ACHN (cell line): ENCODE measurements around the gene LASP1NB.
"Not testable (repeated sequence)": the region's sequence is repeated elsewhere in the genome, so short reads cannot be mapped to it uniquely, and the experiment has no call there.

Source experiments
- DNase-seq: peaks from one replicate; pipeline ENCODE4 v3.0.0-alpha.2; 2015
- in situ Hi-C: cut with HindIII; loops from 2 replicates; pipeline ENCODE4 v1.10.0; 2017; ENCODE audit warnings: low sequenced_read_pairs, low pct_ligation_motif_present, low pct_unique_long_range_greater_than_20kb

Gene LASP1NB

GRCh38 chr17:38942696-38943334 is 17.4 kb downstream of the LASP1NB start:
- no peak for DNase-seq
- in situ Hi-C loops: no loop called here

- no peak for DNase-seq
- in situ Hi-C loops: no loop called here
Measured at GRCh38 chr17:38943607-38944006, 18.2 kb downstream of the LASP1NB start.

- in situ Hi-C loops: no loop called here
- DNase-seq: no peak
Measured at GRCh38 chr17:38947189-38947588, 21.8 kb downstream of the LASP1NB start.

- DNase-seq, in situ Hi-C loops: not testable (repeated sequence)
Measured at GRCh38 chr17:38953800-38954199, 28.4 kb downstream of the LASP1NB start.

- in situ Hi-C loops: no loop called here
- DNase-seq: no peak
Measured at GRCh38 chr17:38958326-38958725, 32.9 kb downstream of the LASP1NB start.

- in situ Hi-C loops: no loop called here
- no peak for DNase-seq
Measured at GRCh38 chr17:38958756-38959155, 33.3 kb downstream of the LASP1NB start.

GRCh38 chr17:38959508-38959907 is 34.1 kb downstream of the LASP1NB start:
- DNase-seq: no peak
- in situ Hi-C loops: no loop called here

- DNase-seq: no peak
- in situ Hi-C loops: no loop called here
Measured at GRCh38 chr17:38960402-38960801, 35.0 kb downstream of the LASP1NB start.

- in situ Hi-C loops: no loop called here
- DNase-seq: no peak
Measured at GRCh38 chr17:38961413-38961812, 36.0 kb downstream of the LASP1NB start.

GRCh38 chr17:38967290-38967738 is 41.9 kb downstream of the LASP1NB start, which contains the start of gene FBXO47:
Gene FBXO47, minus strand, starts transcription at chr17:38967403. Its CDS starts 4,378 bp downstream, at chr17:38963025.
- in situ Hi-C loops: no loop called here
- DNase-seq: peak; percentile 91

- DNase-seq: no peak
- in situ Hi-C loops: no loop called here
Measured at GRCh38 chr17:38969281-38969680, 43.9 kb downstream of the LASP1NB start.

GRCh38 chr17:38970128-38970527 is 44.7 kb downstream of the LASP1NB start:
- in situ Hi-C loops: no loop called here

GRCh38 chr17:38970804-38971203 is 45.4 kb downstream of the LASP1NB start:
- in situ Hi-C loops: no loop called here
- DNase-seq: no peak

More at GRCh38 chr17:38970128-38970527, 44.7 kb downstream of the LASP1NB start:
- DNase-seq: peak; percentile 36

- DNase-seq, in situ Hi-C loops: not testable (repeated sequence)
Measured at GRCh38 chr17:38976187-38976551, 50.8 kb downstream of the LASP1NB start.

- in situ Hi-C loops: no loop called here
- DNase-seq: no peak
Measured at GRCh38 chr17:38978180-38978579, 52.8 kb downstream of the LASP1NB start.
